ENCODE data around the gene L3HYPDH.

DNA sequence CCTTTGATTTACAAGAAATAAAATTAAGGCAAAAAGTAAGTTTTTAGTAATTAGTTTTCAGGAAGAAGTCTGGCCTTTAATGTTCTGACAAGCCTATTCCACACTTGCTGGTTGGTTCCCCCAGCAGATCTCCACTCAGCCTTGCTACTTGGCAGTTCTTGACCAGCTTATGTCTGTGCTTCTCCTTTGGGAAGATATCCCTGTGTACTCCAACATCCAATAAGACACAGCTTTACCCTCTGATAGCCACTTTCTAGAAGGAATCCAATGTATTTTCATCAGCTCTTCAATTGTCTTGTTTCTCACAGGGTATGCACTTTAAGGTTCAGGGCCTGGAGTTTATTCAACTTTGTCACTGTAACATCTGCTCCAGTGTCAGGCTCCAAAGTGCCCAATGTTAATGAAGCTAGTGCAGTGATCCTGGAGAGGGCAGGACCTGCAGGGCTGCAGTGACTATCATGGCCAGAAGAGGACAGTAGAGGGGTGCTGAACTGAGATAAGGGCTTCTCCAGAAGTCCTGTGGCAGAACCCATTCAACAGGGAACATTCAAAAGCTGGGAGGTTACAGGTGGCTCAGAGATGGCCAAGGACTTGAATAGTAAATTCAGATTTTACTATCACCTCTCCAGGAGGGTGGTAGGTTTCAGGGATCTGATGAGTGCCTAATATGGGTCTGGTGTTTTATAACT, 23.0 kb upstream of the L3HYPDH start:
- TF ChIP-seq EZH2phosphoT487 (IDR thresholded peaks at IDR 0.05; ENCODE audit: borderline replicate concordance, low read length), result no peak
- TF ChIP-seq, protein P1, sequence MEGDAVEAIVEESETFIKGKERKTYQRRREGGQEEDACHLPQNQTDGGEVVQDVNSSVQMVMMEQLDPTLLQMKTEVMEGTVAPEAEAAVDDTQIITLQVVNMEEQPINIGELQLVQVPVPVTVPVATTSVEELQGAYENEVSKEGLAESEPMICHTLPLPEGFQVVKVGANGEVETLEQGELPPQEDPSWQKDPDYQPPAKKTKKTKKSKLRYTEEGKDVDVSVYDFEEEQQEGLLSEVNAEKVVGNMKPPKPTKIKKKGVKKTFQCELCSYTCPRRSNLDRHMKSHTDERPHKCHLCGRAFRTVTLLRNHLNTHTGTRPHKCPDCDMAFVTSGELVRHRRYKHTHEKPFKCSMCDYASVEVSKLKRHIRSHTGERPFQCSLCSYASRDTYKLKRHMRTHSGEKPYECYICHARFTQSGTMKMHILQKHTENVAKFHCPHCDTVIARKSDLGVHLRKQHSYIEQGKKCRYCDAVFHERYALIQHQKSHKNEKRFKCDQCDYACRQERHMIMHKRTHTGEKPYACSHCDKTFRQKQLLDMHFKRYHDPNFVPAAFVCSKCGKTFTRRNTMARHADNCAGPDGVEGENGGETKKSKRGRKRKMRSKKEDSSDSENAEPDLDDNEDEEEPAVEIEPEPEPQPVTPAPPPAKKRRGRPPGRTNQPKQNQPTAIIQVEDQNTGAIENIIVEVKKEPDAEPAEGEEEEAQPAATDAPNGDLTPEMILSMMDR (IDR thresholded peaks at IDR 0.05; ENCODE audit: low read depth, low read length, poor library complexity, severe bottlenecking), result peak; percentile 91
